Measurements from ENCODE around the gene TAF11L2.
"Not testable (repeated sequence)": the region's sequence is repeated elsewhere in the genome, so short reads cannot be mapped to it uniquely, and the experiment has no call there.

Gene TAF11L2

DNA sequence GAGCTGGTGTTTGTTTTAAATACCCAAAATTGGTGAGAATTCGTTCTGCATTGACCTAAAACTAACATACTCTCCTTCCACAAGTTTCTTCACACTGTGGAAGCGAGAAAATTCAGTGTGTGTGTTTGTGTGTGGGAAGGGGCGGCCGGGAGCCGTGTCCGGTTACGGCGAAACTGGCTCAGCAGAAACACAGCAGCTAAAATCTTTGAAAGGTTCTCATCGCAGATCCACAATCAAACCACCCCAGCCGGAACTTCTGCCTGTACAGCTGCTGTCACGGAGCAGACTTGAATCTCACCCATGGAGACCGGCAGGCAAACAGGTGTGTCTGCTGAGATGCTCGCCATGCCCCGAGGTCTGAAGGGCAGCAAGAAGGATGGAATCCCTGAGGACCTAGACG, 30.3 kb downstream of the TAF11L2 start, which contains the start of gene TAF11L6:
TSS of gene TAF11L6 (plus strand) at position 301 of the 400 bp plus-strand sequence.
- not testable (repeated sequence) for DNase-seq

Measured in CD4-positive, alpha-beta T cell treated with Interleukin-4 for 1 hour (primary cell).